NB4 (cell line): ENCODE measurements around the gene THSD4.

Experiments used
- MYC ChIP-seq: IDR thresholded peaks from 2 replicates; pipeline ENCODE4 v1.6.1; 2011; ENCODE audit warnings: low read depth, low read length
- POLR2A ChIP-seq: IDR thresholded peaks from 2 replicates; pipeline ENCODE4 v1.6.1; 2011; ENCODE audit warnings: mild to moderate bottlenecking; ENCODE audit not compliant: insufficient read length; ENCODE audit errors: extremely low read depth

DNA sequence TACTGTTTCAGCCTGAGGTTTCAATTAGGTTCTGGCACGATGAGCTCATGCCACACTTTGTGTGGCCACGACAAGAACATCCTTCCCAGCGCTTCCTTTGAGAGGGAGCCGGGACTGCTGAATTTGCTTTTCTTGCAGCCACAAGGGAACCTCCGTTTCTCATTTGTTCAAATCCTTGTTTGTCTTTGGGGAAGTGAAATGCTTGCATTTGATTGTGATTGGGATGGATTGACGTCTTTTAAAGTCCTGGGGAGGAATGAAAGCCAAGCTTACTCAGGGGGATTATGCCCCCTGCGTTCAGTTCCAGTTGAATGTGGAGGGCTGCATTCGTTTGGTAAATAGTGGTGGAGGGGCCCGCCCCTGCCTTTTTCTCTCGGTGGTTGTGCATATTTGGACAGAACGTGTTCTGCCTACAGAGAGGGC, 277.6 kb downstream of the THSD4 start:
- no peak for TF ChIP-seq MYC
- TF ChIP-seq POLR2A, result no peak
